T-helper 2 cell treated with Interferon-gamma antibody and Interleukin-4, amounts not matched to agents 5 μg/mL and 100 μg/mL, for 36 hours (primary cell): ENCODE measurements around the gene HTT-AS.

Experiments
- DNase-seq: peaks from one replicate; pipeline ENCODE4 v3.0.0; 2021; ENCODE audit warnings: low spot score
- H3K27ac Mint-ChIP-seq: one replicate; pipeline ENCODE4 v1.8.0; 2021; ENCODE audit warnings: mild to moderate bottlenecking, mixed read lengths
- H3K27me3 Mint-ChIP-seq: one replicate; pipeline ENCODE4 v1.8.0; 2021; ENCODE audit warnings: low read depth, mixed read lengths
- H3K36me3 Mint-ChIP-seq: one replicate; pipeline ENCODE4 v1.8.0; 2021; ENCODE audit warnings: low read depth, mixed read lengths
- H3K4me1 Mint-ChIP-seq: one replicate; pipeline ENCODE4 v1.8.0; 2021; ENCODE audit warnings: low read depth, mixed read lengths
- H3K4me3 Mint-ChIP-seq: one replicate; pipeline ENCODE4 v1.8.0; 2022; ENCODE audit warnings: mild to moderate bottlenecking, moderate library complexity, mixed read lengths
- H3K9me3 Mint-ChIP-seq: one replicate; pipeline ENCODE4 v1.8.0; 2021; ENCODE audit warnings: mixed read lengths

The HTT-AS gene

GRCh38 chr4:3019145-3019846 is 55.0 kb downstream of the HTT-AS start:
- no peaks in the 10 kb centered on the region for H3K36me3 Mint-ChIP-seq
- H3K4me1 Mint-ChIP-seq: no peaks in the 10 kb centered on the region
- no peaks in the 10 kb centered on the region for H3K9me3 Mint-ChIP-seq
- H3K27me3 Mint-ChIP-seq: peaks cover 3% of the 10 kb centered on the region
- no peak overlapping the region for H3K4me3 Mint-ChIP-seq
- H3K27ac Mint-ChIP-seq: no peak overlapping the region
- DNase-seq: no peak

- Mint-ChIP-seq H3K9me3 (no peaks in the 10 kb centered on the region), H3K4me1 (peaks cover 9% of the 10 kb centered on the region), H3K27me3 (peaks cover 3% of the 10 kb centered on the region), H3K4me3 (no peak overlapping the region), H3K27ac (no peak overlapping the region), H3K36me3 (no peaks in the 10 kb centered on the region)
- no peak for DNase-seq
Observed at GRCh38 chr4:3017504-3017903, 56.8 kb downstream of the HTT-AS start.

- no peaks in the 10 kb centered on the region for H3K9me3 Mint-ChIP-seq
- no peak for DNase-seq
- peaks cover 9% of the 10 kb centered on the region for H3K4me1 Mint-ChIP-seq
- no peak overlapping the region for H3K4me3 Mint-ChIP-seq
- H3K36me3 Mint-ChIP-seq: no peaks in the 10 kb centered on the region
- no peak overlapping the region for H3K27ac Mint-ChIP-seq
- no peaks in the 10 kb centered on the region for H3K27me3 Mint-ChIP-seq
Observed at GRCh38 chr4:3016961-3017360, 57.4 kb downstream of the HTT-AS start.

- no peak overlapping the region for H3K27ac Mint-ChIP-seq
- H3K4me1 Mint-ChIP-seq: peaks cover 11% of the 10 kb centered on the region
- DNase-seq: peak; percentile 41
- H3K36me3 Mint-ChIP-seq: no peaks in the 10 kb centered on the region
- no peaks in the 10 kb centered on the region for H3K9me3 Mint-ChIP-seq
- H3K27me3 Mint-ChIP-seq: no peaks in the 10 kb centered on the region
- H3K4me3 Mint-ChIP-seq: peak overlapping the region; percentile 20
Observed at GRCh38 chr4:3013839-3014350, 60.4 kb downstream of the HTT-AS start.
